ENCODE results near the gene FUOM. TPM values are rescaled to one million over a fixed set of nuclear protein-coding genes. Genes with fewer than 3 reads are reported as not detected.

The FUOM gene
- polyA plus RNA-seq, 1 donor from 2014 or later = not detected

GRCh38 chr10:133315847-133316246 is 42.0 kb downstream of the FUOM start:
- no peaks in the 10 kb centered on the region for H3K27me3 ChIP-seq (ENCODE audit: insufficient read depth, low read depth, low read length)
- no peak overlapping the region for H3K27ac ChIP-seq (ENCODE audit: low read length)
- H3K79me2 ChIP-seq (replicated peaks; ENCODE audit: insufficient read depth, low read length) = no peaks in the 10 kb centered on the region
- H4K20me1 ChIP-seq (ENCODE audit: insufficient read depth) = no peaks in the 10 kb centered on the region
- no peak overlapping the region for H3K9ac ChIP-seq (ENCODE audit: low read length)
- no peak overlapping the region for H3K4me2 ChIP-seq (ENCODE audit: low read length)
- H3K36me3 ChIP-seq (ENCODE audit: insufficient read depth, low read length) = no peaks in the 10 kb centered on the region
- no peak overlapping the region for H3K4me3 ChIP-seq (ENCODE audit: low read length)
- no peaks in the 10 kb centered on the region for H3F3A ChIP-seq (ENCODE audit: insufficient read depth, low read length, poor library complexity, severe bottlenecking)
- H3K9me2 ChIP-seq (ENCODE audit: insufficient read depth, low read length) = no peaks in the 10 kb centered on the region
- no peak overlapping the region for H2AFZ ChIP-seq (ENCODE audit: low read depth, low read length)
- TF ChIP-seq MXI1 (conservative IDR thresholded peaks at IDR 0.05; ENCODE audit: poor library complexity, severe bottlenecking) (no peak), EZH2 (IDR thresholded peaks at IDR 0.05; ENCODE audit: borderline replicate concordance, insufficient read depth, low read length, poor library complexity, severe bottlenecking) (no peak), RAD21 (conservative IDR thresholded peaks at IDR 0.05) (no peak), TAF1 (IDR thresholded peaks at IDR 0.05; ENCODE audit: low read depth) (no peak), SMC3 (conservative IDR thresholded peaks at IDR 0.05; ENCODE audit: poor library complexity) (no peak), CTCF (IDR thresholded peaks at IDR 0.05; ENCODE audit: poor library complexity, severe bottlenecking) (no peak)
- TF ChIP-seq, protein P1, sequence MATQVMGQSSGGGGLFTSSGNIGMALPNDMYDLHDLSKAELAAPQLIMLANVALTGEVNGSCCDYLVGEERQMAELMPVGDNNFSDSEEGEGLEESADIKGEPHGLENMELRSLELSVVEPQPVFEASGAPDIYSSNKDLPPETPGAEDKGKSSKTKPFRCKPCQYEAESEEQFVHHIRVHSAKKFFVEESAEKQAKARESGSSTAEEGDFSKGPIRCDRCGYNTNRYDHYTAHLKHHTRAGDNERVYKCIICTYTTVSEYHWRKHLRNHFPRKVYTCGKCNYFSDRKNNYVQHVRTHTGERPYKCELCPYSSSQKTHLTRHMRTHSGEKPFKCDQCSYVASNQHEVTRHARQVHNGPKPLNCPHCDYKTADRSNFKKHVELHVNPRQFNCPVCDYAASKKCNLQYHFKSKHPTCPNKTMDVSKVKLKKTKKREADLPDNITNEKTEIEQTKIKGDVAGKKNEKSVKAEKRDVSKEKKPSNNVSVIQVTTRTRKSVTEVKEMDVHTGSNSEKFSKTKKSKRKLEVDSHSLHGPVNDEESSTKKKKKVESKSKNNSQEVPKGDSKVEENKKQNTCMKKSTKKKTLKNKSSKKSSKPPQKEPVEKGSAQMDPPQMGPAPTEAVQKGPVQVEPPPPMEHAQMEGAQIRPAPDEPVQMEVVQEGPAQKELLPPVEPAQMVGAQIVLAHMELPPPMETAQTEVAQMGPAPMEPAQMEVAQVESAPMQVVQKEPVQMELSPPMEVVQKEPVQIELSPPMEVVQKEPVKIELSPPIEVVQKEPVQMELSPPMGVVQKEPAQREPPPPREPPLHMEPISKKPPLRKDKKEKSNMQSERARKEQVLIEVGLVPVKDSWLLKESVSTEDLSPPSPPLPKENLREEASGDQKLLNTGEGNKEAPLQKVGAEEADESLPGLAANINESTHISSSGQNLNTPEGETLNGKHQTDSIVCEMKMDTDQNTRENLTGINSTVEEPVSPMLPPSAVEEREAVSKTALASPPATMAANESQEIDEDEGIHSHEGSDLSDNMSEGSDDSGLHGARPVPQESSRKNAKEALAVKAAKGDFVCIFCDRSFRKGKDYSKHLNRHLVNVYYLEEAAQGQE (IDR thresholded peaks at IDR 0.05; ENCODE audit: borderline replicate concordance) = no peak
- H3K9me3 ChIP-seq (ENCODE audit: low read length) = no peaks in the 10 kb centered on the region

- TF ChIP-seq POLR2AphosphoS5 (IDR thresholded peaks at IDR 0.05) (no peak), CTCF (IDR thresholded peaks at IDR 0.05; ENCODE audit: poor library complexity, severe bottlenecking) (no peak), SMC3 (conservative IDR thresholded peaks at IDR 0.05; ENCODE audit: poor library complexity) (no peak)
- Histone ChIP-seq H3K27ac (ENCODE audit: low read length) (no peak overlapping the region), H2AFZ (ENCODE audit: low read depth, low read length) (no peak overlapping the region)
Observed at GRCh38 chr10:133314911-133315310, 42.9 kb downstream of the FUOM start.

More at GRCh38 chr10:133314911-133315310, 42.9 kb downstream of the FUOM start:
- H3K9me2 ChIP-seq (ENCODE audit: insufficient read depth, low read length) = no peaks in the 10 kb centered on the region
- no peak overlapping the region for H3K4me3 ChIP-seq (ENCODE audit: low read length)
- H3K79me2 ChIP-seq (replicated peaks; ENCODE audit: insufficient read depth, low read length) = no peaks in the 10 kb centered on the region
- H3K27me3 ChIP-seq (ENCODE audit: insufficient read depth, low read depth, low read length) = no peaks in the 10 kb centered on the region
- no peaks in the 10 kb centered on the region for H3F3A ChIP-seq (ENCODE audit: insufficient read depth, low read length, poor library complexity, severe bottlenecking)
- no peak overlapping the region for H3K4me2 ChIP-seq (ENCODE audit: low read length)
- no peaks in the 10 kb centered on the region for H4K20me1 ChIP-seq (ENCODE audit: insufficient read depth)
- H3K36me3 ChIP-seq (ENCODE audit: insufficient read depth, low read length) = no peaks in the 10 kb centered on the region
- no peak overlapping the region for H3K9ac ChIP-seq (ENCODE audit: low read length)
- no peaks in the 10 kb centered on the region for H3K9me3 ChIP-seq (ENCODE audit: low read length)

Measured in neural cell (in vitro differentiated cells).